GM11168 (cell line): ENCODE data around the gene STARD13.

Source experiments
- in situ Hi-C: fragments of 300-500 bp; cut with MboI; formaldehyde crosslinking; loops from one replicate; pipeline ENCODE4 v1.12.0; 2022; ENCODE audit warnings: low sequenced_read_pairs; ENCODE audit not compliant: unreplicated experiment

STARD13 gene

DNA sequence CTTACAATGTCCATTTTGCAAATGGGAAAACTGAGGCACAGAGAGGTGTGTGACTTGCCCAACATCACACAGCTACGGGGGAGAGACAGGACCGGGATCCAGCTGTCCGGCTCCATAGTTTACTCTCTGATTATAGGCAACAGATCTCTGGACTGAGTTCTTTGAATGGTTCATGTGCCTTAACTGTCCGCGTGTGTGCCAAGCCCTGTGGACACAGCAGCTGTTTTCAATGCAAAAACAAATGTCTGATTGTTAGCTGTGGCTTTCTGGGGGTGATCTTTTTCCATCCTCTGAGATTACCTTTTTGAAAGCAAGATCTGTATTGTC lies 175.2 kb downstream of the STARD13 start:
- in situ Hi-C loops = no loop called here

DNA sequence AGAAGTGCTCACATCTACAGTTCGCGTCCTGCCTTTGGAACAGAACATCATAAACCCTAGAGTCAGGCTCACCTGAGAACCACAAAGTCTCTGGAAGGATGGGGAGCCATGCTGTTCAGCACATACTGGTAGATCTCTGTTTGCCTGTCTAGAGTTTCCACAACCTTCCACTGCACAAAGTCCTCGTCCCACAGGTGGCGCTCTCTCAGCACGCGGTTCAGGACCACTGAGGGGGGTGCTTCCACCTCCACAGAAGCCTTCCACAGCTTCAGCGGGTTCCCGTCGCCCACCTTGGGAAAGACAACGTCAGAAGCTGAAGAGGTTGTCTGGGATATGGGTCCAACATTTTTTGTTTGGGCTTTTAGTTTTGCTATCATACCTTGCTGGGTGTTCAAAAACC lies 175.8 kb downstream of the STARD13 start:
- in situ Hi-C loops = no loop called here

- in situ Hi-C loops = no loop called here
These were observed 176.3 kb downstream of the STARD13 start for GRCh38 chr13:33109271-33109697.

- in situ Hi-C loops = no loop called here
These were observed 176.9 kb downstream of the STARD13 start for GRCh38 chr13:33108620-33109019.

DNA sequence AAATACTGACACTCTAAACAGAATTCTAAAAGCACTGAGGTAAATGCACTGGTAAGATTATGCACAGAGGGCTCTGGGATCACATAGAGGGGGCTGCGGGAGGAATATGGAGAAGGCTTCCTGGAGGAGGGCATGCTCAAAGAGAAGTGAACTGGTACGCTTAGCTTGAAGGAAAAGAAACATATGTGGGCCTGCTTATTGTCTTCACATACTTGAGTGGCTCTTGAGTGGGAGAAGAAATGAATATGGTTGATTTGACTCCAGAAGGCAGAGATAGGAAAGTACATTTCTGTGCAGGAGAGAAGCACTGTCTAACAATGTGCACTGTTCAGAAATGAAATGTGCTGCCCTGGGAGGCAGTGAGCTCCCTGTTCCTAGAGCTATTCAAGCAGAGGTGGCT lies 178.2 kb downstream of the STARD13 start:
- in situ Hi-C loops = no loop called here

GRCh38 chr13:33106656-33107360 lies 178.7 kb downstream of the STARD13 start:
- in situ Hi-C loops = no loop called here

DNA sequence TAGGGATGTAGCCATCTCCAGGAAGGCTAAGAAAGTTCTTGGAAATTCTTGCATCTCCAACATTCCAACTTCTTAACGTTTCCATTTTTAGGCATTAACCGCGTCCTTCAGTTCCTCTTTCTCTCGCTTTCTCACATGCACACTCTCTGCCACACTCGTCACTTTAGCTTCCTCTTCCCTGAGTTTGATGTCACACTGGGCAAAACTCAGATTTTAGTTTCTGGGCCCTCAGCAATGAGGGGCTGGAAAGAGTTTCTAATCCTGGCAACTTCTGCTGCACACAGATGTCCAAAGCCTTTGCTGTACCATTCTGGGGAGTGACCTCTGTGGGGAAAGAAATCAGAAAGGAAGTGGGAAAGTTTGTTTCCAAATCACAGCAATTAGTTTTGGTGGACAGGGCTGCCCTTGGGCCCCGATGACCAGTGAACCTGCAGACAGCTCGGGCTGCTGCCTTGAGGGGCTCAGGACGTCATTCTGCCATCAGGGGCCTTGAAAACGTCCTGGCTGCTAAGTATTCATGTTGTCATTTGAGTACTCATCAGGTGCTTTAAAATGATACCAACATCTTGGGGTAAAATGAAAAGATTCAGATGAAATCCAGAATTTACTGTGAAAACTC lies 180.1 kb downstream of the STARD13 start:
- in situ Hi-C loops = no loop called here

DNA sequence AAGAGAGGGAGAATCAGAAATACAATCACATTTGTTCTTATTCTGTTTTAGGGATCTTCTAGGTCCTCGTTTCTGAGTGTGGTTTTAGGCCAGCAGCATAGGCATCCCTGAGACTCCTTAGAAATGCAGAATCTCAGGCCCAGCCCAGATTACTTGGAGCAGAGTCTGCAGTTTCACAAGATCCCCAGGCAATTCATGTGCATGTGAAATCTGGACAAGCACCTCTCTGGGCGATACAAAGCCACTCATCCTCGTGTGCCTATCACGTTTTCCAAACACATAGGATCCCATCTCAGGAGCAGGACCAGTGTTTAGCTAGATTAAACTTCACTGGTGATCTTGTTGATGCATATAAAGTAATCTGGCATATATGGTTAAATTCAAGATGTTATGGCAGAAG lies 182.1 kb downstream of the STARD13 start:
- in situ Hi-C loops = no loop called here

DNA sequence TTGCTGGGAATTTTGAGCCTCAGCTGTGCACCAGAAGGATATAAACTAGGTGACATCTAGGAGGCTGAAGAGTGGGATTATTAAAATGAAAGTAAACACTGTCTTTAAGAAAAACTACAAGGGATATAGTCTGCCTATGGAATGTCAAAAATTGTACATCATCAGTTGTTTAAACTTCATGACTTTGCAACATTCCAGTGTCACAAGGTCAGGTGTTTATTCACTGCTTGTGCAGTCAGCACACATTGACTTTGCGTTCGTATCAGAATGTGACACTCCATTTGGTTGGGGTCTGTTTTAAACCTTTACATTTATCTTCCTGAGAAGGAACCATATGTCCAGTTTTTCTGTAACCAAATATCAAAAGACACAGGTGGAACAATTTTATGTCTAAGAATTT lies 183.7 kb downstream of the STARD13 start:
- in situ Hi-C loops = no loop called here

GRCh38 chr13:33100886-33101285 lies 184.7 kb downstream of the STARD13 start:
- in situ Hi-C loops = no loop called here

GRCh38 chr13:33099860-33100259 lies 185.7 kb downstream of the STARD13 start:
- in situ Hi-C loops = no loop called here

GRCh38 chr13:33096886-33097605 lies 188.5 kb downstream of the STARD13 start:
- in situ Hi-C loops = no loop called here

GRCh38 chr13:33092073-33092987 lies 193.2 kb downstream of the STARD13 start:
- in situ Hi-C loops = no loop called here

GRCh38 chr13:33091415-33091774 lies 194.2 kb downstream of the STARD13 start:
- in situ Hi-C loops = no loop called here

- in situ Hi-C loops = no loop called here
These were observed 194.7 kb downstream of the STARD13 start for GRCh38 chr13:33090755-33091414.

GRCh38 chr13:33089311-33089710 lies 196.2 kb downstream of the STARD13 start:
- in situ Hi-C loops = no loop called here

GRCh38 chr13:33087790-33088189 lies 197.8 kb downstream of the STARD13 start:
- in situ Hi-C loops = no loop called here

GRCh38 chr13:33087091-33087490 lies 198.5 kb downstream of the STARD13 start:
- in situ Hi-C loops = no loop called here

DNA sequence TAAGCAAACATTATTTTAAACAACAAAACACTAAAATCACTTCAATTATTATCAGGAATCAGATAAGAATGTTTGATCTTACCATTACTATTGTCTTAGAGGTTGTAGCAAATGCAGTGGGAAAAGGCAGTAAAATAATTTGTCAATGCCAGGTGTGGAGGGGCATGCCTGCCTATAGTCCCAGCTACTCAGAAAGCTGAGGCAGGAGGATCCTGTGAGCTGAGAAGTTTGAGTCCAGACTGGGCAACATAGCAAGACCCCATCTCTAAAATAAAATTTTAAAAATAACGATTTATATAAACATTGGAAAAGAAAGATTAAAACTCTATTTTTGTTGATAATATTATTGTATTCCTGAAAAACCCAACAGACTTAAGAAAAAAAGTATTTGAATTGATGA lies 202.5 kb downstream of the STARD13 start:
- in situ Hi-C loops = no loop called here

DNA sequence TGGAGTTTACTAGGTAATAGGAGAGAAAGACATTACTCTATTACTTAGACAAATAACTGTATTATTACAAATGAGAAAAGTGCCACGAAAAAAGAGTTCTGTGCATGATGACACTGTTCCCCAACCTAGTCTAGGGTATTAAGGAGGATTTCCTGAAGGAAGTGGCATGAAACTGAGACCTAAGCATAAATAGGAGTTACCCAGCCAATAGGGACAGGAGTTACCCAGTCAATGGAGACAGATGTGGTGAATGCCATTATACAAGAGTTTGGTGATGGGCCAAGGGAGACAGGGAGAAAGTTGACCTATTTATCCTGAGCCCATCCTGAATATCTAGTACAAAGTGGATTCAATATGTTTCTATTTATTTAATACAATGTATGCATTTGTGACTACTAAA lies 203.9 kb downstream of the STARD13 start:
- in situ Hi-C loops = no loop called here
